Large intestine (tissue), 12 donors: ENCODE results near the gene EPHA10. TPM values are rescaled to one million over a fixed set of nuclear protein-coding genes. Genes with fewer than 3 reads are reported as not detected.

ENCODE experiments used
- DNase-seq, 2 donors: peaks; one replicate each; pipeline versions ENCODE4 v3.0.0 to v3.0.0-alpha.2; 2013
- H3K27ac ChIP-seq: one replicate; pipeline ENCODE4 v1.5.1; 2013; ENCODE audit warnings: low read length
- H3K27me3 ChIP-seq: 2 replicates; pipeline ENCODE4 v1.6.1; 2013; ENCODE audit warnings: low read length; ENCODE audit not compliant: control insufficient read depth, insufficient read depth
- H3K36me3 ChIP-seq: 2 replicates; pipeline ENCODE4 v1.6.1; 2013; ENCODE audit warnings: low read length; ENCODE audit not compliant: control insufficient read depth, insufficient read depth
- H3K4me1 ChIP-seq: one replicate; pipeline ENCODE4 v1.6.1; 2013; ENCODE audit warnings: low read length; ENCODE audit not compliant: control insufficient read depth, insufficient read depth
- H3K4me3 ChIP-seq: one replicate; pipeline ENCODE4 v1.5.1; 2013; ENCODE audit warnings: low read length
- H3K9me3 ChIP-seq: one replicate; pipeline ENCODE4 v1.6.1; 2013; ENCODE audit warnings: mild to moderate bottlenecking, low read depth, low read length, moderate library complexity; ENCODE audit not compliant: control insufficient read depth
- WGBS: methylation state at CpG from one replicate; pipeline ENCODE4 v1.1.5; 2013; ENCODE audit warnings: low lambda C conversion rate; ENCODE audit not compliant: insufficient coverage; 5-methylcytosine and 5-hydroxymethylcytosine counted together
- long read RNA-seq, 11 donors: transcript quantifications; one replicate each; lab custom pipeline, GENCODE V29; 2026
- polyA plus RNA-seq: library from polyadenylated mRNA; unstranded; fragments of 120-200 nt; gene quantifications from one replicate; pipeline ENCODE4 v1.2.1, GENCODE V29; 2013

The EPHA10 gene
- polyA plus RNA-seq = 1.2 TPM
- long read RNA-seq, donor 1 = 0 reads
- long read RNA-seq, donor 2 = 0 reads
- long read RNA-seq, donor 3 = 0 reads
- long read RNA-seq, donor 4 = 0 reads
- long read RNA-seq, donor 5 = 0 reads
- long read RNA-seq, donor 6 = 0 reads
- long read RNA-seq, donor 7 = 0 reads
- long read RNA-seq, donor 8 = 0 reads
- long read RNA-seq, donor 9 = 0 reads
- long read RNA-seq, donor 10 = 0 reads
- long read RNA-seq, donor 11 = 0 reads

DNA sequence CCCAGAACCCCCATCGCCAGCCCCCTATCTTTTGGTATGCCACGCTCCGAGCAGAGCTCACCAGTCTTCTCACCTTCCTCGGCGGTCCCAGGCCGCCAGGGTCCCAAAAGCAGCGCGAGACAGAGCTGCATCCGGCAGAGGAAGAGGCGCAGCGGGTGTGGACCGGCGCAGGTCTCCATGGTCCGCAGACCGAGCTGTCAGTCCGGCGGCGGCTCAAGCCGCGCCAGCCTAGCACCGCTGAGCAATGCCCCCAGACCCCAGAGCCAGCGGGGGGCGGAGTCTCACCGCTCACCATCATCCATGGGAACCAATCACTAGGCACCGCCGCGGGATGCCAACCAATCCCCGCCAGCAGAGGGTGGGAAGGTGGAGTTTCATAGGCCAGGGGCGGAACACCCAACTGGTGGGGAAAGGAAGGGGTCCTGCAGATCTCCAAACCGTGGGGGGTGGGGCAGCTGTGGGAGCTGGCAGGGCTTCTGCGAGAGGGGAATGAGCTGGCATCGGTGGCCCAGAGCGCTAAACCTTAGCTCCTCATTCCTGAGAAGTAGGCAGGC lies at the start of gene EPHA10:
Gene EPHA10, minus strand, starts transcription at position 233 of the 554 bp plus-strand sequence. Its CDS starts 54 bp downstream, at position 179.
- no peak within 1 kb of the TSS for H3K4me3 ChIP-seq
- no peaks in the 10 kb centered on the region for H3K36me3 ChIP-seq
- DNase-seq = no peak
- WGBS = no CpG with 5 or more reads among the region's 33 CpGs
- H3K27me3 ChIP-seq = peaks cover 77% of the 10 kb centered on the region
- H3K9me3 ChIP-seq = peaks cover 8% of the 10 kb centered on the region
- H3K4me1 ChIP-seq = no peaks in the 10 kb centered on the region
- no peak within 1 kb of the TSS for H3K27ac ChIP-seq

DNA sequence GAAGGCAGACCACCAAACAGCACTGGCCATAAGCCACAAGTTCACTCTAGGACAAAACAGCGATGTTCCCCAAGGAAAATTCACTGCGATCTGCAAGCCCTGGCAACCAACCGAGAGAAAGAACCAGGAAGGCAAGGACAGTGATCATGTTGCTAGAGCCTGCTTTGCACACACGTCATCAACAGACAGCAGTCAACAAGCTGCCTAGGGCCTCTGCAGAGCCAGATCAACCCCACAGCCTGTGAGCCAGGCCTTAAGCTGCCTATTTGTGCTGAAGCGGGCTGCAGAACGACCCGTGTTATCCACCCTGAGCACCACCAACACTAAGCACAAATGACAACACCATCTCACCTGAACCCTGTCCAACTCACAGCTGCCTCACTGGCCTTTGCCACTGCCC lies 49.3 kb upstream of the EPHA10 start:
- Histone ChIP-seq H3K4me3 (no peak overlapping the region), H3K9me3 (no peaks in the 10 kb centered on the region), H3K4me1 (peaks cover 1% of the 10 kb centered on the region), H3K27ac (no peak overlapping the region), H3K27me3 (no peaks in the 10 kb centered on the region), H3K36me3 (peaks cover 36% of the 10 kb centered on the region)
- no peak for DNase-seq
- WGBS = no CpG with 5 or more reads among the region's 7 CpGs

DNA sequence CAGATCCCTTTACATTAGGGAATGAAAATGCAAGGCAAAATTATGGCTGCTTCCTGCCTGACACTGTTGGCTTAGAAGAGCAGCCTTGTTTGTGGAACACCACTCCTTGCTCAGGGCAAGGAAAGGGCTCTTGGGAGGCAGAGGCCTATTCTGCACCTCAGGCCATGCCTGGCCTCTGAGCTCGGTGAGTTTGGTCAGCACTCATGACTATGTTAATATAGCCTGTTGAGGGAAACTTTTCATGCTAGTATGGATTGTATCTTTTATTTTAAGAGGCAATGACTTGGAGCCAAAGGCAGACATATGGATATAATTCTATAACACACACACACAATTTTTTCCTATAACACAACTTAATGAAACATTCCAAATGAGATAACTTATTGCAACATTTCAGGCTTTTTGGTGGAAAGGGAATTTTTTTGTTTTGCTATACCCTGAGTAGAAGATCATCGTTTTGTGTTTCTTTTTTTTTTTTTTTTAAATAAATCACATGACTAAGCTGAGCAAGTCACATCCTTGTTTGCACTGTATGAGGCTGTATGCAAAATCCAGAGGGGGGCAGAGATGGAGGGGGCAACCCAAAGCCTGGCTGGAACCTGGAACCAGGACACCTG lies 48.7 kb upstream of the EPHA10 start:
- H3K27me3 ChIP-seq = no peaks in the 10 kb centered on the region
- H3K36me3 ChIP-seq = peaks cover 32% of the 10 kb centered on the region
- no peak overlapping the region for H3K27ac ChIP-seq
- H3K4me1 ChIP-seq = peaks cover 6% of the 10 kb centered on the region
- whole genome bisulfite sequencing = no CpG with 5 or more reads among the region's 2 CpGs
- no peaks in the 10 kb centered on the region for H3K9me3 ChIP-seq
- no peak overlapping the region for H3K4me3 ChIP-seq
- no peak for DNase-seq

DNA sequence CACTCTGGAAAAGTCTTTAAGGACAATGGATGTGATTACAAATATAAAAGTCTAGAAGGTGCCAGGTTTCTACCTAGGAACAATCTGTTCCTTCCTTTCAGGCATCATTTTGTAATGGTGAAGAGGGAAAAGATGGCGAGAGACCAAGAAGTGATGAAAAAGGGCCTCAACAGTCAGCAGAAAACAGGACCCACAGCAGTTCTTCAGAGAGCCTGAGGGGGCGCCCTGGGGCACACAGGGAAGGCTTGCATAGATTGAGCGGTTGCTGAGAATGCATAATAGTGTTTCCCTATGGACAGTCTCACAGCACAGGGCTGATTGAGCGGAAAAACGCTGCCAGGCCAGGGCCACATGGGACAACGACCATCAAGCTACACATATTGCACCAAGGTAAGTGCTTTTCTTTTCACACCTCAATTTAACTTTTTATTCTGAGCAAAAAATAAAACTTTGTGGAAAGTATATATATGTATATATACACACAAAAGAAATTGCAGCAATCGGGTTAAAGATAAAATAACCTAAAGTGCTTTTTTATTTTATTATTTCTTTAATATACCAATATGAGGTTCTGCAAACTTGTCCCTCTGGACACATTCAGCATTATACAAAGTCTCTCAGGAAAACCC lies 46.2 kb upstream of the EPHA10 start:
- peak; percentile 56 to 70 for DNase-seq
- H3K27me3 ChIP-seq = no peaks in the 10 kb centered on the region
- no peak overlapping the region for H3K4me3 ChIP-seq
- no peaks in the 10 kb centered on the region for H3K9me3 ChIP-seq
- H3K27ac ChIP-seq = no peak overlapping the region
- H3K36me3 ChIP-seq = peaks cover 28% of the 10 kb centered on the region
- peaks cover 12% of the 10 kb centered on the region for H3K4me1 ChIP-seq
- 100% methylated on average over 1 of the region's 7 CpGs for WGBS

DNA sequence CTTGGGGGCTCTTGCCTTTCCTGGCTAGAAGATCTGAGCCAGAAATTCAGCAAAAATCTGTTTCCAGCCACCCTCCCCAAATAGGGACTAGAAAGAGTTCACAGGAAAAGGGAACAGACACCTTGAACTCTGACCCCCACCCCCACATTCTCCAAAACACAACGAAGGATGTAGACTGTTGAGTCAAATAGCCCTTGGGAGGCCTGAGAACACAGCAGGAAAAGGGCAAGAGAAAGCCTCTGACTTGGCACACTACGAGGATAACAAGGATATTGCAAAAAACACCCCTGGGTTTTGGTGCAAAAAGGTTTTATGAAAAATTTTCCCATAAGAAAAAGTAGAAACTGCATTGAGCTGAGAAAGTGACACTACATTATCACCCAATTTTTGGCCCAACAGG lies 45.0 kb upstream of the EPHA10 start:
- WGBS = no CpG with 5 or more reads among the region's 2 CpGs
- H3K4me3 ChIP-seq = no peak overlapping the region
- no peak overlapping the region for H3K27ac ChIP-seq
- peaks cover 12% of the 10 kb centered on the region for H3K4me1 ChIP-seq
- no peak for DNase-seq
- no peaks in the 10 kb centered on the region for H3K27me3 ChIP-seq
- H3K36me3 ChIP-seq = peaks cover 28% of the 10 kb centered on the region
- no peaks in the 10 kb centered on the region for H3K9me3 ChIP-seq

DNA sequence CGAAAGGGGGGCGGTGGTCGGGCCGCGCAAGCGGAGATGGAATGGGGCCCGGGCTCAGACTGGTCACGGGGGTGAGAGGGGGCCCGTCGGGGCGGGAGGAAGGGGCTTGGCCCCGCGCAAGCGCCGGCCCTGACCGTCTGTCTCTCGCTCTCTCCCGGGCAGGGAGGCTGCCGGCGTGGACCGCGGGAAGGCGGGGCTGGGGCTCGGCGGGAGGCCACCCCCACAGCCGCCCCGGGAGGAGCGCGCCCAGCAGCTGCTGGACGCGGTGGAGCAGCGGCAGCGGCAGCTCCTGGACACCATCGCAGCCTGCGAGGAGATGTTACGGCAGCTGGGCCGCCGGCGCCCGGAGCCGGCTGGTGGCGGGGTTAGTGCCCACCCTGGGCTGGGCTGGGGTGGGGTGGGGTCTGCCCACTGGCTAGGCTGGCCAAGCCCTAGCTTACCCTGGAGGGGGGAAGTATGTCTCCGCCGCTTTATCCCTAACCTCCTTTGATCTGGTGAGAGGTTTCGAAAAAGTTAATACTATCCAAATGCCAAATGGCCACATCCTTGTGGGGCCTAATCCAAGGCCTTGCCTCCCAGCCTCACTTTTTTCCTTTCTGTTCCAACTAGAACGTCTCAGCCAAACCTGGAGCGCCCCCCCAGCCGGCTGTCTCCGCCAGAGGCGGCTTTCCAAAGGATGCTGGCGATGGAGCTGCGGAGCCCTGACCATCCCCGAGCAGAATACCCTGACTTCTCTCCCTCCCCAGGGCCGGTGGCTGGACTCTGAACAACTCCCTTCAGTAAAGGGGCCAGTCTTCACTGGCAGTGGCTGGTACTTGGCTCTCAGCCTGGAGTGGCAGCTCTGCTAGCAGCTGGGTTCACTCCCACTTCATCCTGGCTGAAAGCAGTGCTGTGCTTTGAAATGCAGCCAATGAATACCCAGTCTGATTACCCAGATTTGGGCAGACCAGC lies 43.7 kb upstream of the EPHA10 start:
- Histone ChIP-seq H3K9me3 (no peaks in the 10 kb centered on the region), H3K4me1 (peaks cover 12% of the 10 kb centered on the region), H3K27me3 (no peaks in the 10 kb centered on the region), H3K27ac (peak overlapping the region; percentile 83), H3K4me3 (peak overlapping the region; percentile 65), H3K36me3 (peaks cover 34% of the 10 kb centered on the region)
- peak; percentile 47 to 57 for DNase-seq
- no CpG with 5 or more reads among the region's 54 CpGs for WGBS

DNA sequence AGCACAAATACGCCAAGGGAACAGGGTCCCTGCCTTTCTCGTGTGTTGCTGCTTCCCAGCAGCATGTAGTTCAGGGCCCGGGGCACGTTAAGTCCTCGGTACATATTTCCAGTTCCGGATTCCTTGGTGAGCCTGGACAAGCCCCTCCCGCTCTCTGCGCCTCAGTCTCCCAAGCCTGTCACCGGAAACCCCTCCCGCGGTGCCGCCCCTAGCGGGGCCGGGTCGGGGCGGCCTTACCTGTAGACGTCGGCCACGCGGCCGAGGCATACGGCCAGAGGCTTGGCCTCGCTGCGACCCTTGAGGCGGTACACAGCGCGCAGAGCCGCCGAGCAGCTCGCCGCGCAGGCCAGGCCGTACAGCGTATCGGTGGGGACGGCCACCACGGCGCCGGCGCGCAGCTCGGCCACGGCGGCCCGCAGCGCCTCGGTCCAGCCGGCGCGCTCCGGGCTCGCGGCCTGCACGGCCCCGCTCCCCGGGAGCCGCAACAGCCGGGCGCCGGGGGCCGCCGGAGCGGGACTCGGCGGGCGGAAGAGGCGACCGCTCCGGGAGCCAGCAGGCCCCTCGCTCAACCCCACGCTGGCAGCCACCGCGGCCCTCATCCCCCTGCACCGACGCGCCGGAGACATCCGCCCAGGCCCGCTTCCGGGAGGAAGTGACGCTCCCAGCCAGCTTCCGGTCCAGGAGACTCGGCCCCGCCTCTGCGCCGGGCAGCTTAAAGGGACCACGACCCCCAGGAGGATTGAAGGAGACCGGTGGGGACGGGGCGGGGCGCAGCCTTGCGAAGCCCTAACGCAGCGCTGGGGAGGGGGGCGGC lies 42.8 kb upstream of the EPHA10 start, which contains the start of the genes C1orf122 and YRDC:
Gene C1orf122, plus strand, starts transcription at position 236 of the 814 bp plus-strand sequence. CDS start 615 bp downstream, outside the sequence.
Gene YRDC, minus strand, starts transcription at position 654 of the 814 bp plus-strand sequence. Its CDS starts 28 bp downstream, at position 626.
- no peaks in the 10 kb centered on the region for H3K27me3 ChIP-seq
- peaks cover 41% of the 10 kb centered on the region for H3K36me3 ChIP-seq
- no CpG with 5 or more reads among the region's 95 CpGs for WGBS
- H3K9me3 ChIP-seq = no peaks in the 10 kb centered on the region
- peak within 1 kb of the TSS; percentile 83 for H3K27ac ChIP-seq
- peak within 1 kb of the TSS; percentile 77 for H3K4me3 ChIP-seq
- DNase-seq = peak; percentile 90 to 94
- H3K4me1 ChIP-seq = peaks cover 12% of the 10 kb centered on the region

DNA sequence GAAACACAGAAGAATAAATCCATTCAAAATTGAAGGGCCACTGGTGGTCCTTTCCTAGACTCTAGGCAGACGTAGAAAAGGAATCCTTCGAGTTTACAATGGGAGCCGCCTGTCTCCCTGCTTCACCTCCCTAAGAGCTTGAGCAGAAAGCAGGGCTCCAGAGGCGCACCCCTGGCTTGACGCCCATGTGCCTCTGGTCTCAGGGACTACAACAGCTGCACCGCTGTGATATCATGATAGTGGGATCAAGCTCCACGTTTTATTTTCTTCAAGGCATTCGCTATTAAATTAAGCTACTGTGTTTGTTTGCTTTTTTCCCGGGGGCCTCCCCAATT lies 42.3 kb upstream of the EPHA10 start:
- H3K4me3 ChIP-seq = peak overlapping the region; percentile 77
- H3K36me3 ChIP-seq = peaks cover 47% of the 10 kb centered on the region
- DNase-seq = no peak
- H3K27me3 ChIP-seq = no peaks in the 10 kb centered on the region
- no peaks in the 10 kb centered on the region for H3K9me3 ChIP-seq
- H3K4me1 ChIP-seq = peaks cover 12% of the 10 kb centered on the region
- peak overlapping the region; percentile 51 for H3K27ac ChIP-seq
- WGBS = no CpG with 5 or more reads among the region's 9 CpGs

DNA sequence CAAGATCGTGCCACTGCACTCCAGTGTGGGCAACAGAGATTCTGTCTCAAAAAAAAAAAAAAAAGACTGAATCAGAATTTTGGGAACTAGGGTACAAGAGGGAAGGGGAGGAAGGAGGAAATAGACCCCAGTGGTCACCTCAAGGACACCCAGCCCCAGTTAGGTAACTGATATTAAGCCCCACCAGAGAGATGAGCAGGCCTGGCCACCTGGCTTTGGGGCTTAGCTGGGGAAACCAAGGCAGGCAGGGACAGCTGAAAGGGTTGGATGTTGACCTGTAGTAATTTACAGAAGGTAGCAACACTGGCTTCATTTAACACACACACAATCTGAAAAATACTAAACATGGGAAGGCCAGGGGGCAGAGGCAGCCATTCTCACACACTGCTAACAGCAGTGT lies 37.5 kb upstream of the EPHA10 start:
- DNase-seq = no peak
- H3K4me3 ChIP-seq = no peak overlapping the region
- H3K4me1 ChIP-seq = peaks cover 6% of the 10 kb centered on the region
- H3K27ac ChIP-seq = no peak overlapping the region
- peaks cover 61% of the 10 kb centered on the region for H3K36me3 ChIP-seq
- no CpG with 5 or more reads among the region's 1 CpG for WGBS
- H3K9me3 ChIP-seq = no peaks in the 10 kb centered on the region
- H3K27me3 ChIP-seq = no peaks in the 10 kb centered on the region
